Mucosa of descending colon (tissue), 3 donors: Measurements from ENCODE around the gene MAGI1. TPM values are rescaled to one million over a fixed set of nuclear protein-coding genes. Genes with fewer than 3 reads are reported as not detected.

Experiments
- ATAC-seq: fragments of 200-7000 bp; cut with Tn5 transposase; one replicate; pipeline ENCODE4 v1.9.1; 2020; ENCODE audit warnings: mild to moderate bottlenecking, moderate library complexity
- DNase-seq, 3 donors: peaks; one replicate each; pipeline ENCODE4 v3.0.0-alpha.2; 2020
- H3K36me3 ChIP-seq: fragments of 200-600 bp; one replicate; pipeline ENCODE4 v1.8.0; 2021; ENCODE audit warnings: low read depth, mild to moderate bottlenecking
- H3K4me1 ChIP-seq: fragments of 200-600 bp; one replicate; pipeline ENCODE4 v1.8.0; 2021; ENCODE audit warnings: low read depth, mild to moderate bottlenecking
- H3K4me3 ChIP-seq: fragments of 200-600 bp; one replicate; pipeline ENCODE4 v1.8.0; 2021; ENCODE audit warnings: mild to moderate bottlenecking
- H3K9me3 ChIP-seq: fragments of 200-600 bp; one replicate; pipeline ENCODE4 v1.8.0; 2021; ENCODE audit warnings: mild to moderate bottlenecking
- intact Hi-C, 2 donors: fragments of 100-400 bp; cut with DNase I in 1 of 2; cut with micrococcal nuclease in 1 of 2; formaldehyde crosslinking; loops; one replicate each; pipeline versions ENCODE4 v1.11.0 to v1.11.1; 2022; cut with DNase I, micrococcal nuclease
- total RNA-seq, 3 donors: library from RNA; stranded (reverse); fragmentation: NEBNext Ultra II Directional in 2 of 3; extraction: Animal tissue kit (Norgen Biotek cat#: 25700) in 2 of 3; gene quantifications; one replicate each; pipeline versions ENCODE4 v1.2.1 to v1.2.4, GENCODE V29; 2021 to 2023
- TF ChIP-seq, protein P1 (sequence below): fragments of 200-600 bp; IDR thresholded peaks from one replicate; pipeline ENCODE4 v1.8.0; 2022; ENCODE audit warnings: antibody characterized with exemption, mild to moderate bottlenecking
- donor health status: DM: no; HTN: no; CAD: no; lungs with moderate emphysema.
- donor health status: DM: no; HTN: no; CAD: no.
- donor health status: DM: no; HTN: yes; CAD: no.

The MAGI1 gene
- total RNA-seq, 3 donors from 2014 or later = 41.9 to 59.6 (median 45.6) TPM

DNA sequence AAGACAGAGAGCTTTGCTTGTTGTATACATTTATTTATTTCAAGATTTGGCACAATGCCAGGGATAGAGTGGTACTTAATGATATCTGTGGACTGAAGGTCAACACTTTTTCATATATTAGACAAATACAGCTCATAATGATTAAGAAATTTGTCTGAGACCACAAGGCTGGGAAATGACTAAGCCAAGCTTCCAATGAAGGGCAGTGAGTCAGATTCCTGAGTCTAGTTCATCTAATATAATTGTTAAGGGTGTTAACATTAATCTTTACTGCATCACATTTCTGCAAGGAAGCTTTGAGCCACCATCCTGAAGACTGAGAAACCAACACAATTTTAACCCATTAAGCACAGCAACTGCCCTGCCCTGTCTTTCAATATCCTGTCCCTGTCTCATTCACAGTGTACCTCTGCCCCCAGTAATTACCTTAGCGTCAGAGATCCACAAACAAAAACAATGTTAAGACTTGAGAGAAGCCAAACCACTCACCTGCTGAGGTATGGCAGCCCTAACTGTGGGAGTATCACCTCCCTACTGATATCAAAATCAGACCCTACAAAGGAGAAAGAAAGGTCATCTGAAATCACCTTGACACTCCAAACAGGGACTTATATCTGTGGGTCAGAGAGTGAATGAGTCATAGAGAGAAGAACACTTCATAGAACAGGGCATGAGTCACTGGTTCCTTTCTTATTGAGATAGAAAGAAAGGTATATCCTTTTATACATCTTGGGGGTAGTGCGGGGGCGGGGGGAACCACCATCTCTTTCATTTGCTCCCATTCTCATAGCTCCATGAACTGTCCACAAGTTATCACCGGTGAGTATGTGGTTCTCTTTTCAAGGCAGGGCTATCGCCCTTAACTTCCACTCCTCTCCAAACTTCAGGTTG is 74.7 kb downstream of the MAGI1 start:
- Histone ChIP-seq H3K4me1 (peaks cover 3% of the 10 kb centered on the region), H3K4me3 (no peak overlapping the region), H3K36me3 (no peaks in the 10 kb centered on the region), H3K9me3 (no peaks in the 10 kb centered on the region)
- intact Hi-C loops = no loop called here
- ATAC-seq = peak; percentile 89
- no peak for DNase-seq
- TF ChIP-seq, protein P1, sequence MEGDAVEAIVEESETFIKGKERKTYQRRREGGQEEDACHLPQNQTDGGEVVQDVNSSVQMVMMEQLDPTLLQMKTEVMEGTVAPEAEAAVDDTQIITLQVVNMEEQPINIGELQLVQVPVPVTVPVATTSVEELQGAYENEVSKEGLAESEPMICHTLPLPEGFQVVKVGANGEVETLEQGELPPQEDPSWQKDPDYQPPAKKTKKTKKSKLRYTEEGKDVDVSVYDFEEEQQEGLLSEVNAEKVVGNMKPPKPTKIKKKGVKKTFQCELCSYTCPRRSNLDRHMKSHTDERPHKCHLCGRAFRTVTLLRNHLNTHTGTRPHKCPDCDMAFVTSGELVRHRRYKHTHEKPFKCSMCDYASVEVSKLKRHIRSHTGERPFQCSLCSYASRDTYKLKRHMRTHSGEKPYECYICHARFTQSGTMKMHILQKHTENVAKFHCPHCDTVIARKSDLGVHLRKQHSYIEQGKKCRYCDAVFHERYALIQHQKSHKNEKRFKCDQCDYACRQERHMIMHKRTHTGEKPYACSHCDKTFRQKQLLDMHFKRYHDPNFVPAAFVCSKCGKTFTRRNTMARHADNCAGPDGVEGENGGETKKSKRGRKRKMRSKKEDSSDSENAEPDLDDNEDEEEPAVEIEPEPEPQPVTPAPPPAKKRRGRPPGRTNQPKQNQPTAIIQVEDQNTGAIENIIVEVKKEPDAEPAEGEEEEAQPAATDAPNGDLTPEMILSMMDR = no peak

DNA sequence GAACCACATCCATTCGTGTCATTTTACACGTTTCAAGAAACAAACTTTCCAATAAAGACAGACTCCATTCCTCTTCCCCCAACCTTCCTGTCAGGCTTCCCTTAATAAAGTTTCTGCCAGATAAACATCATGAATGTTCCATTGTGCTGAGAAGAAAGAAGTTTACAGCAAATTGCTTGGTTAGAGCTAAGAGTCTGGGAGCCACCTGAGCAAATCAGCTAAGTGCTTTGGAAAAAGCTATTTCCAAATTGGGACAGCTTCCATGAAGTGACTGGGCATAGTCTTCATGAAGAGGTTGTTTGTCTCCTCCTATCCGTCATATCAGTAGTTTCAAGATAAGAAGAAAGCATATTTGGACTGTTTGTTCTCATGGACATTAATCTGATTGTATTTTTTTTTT is 77.0 kb downstream of the MAGI1 start:
- DNase-seq (no peak), ATAC-seq (no peak)
- H3K4me3 ChIP-seq = no peak overlapping the region
- no peaks in the 10 kb centered on the region for H3K9me3 ChIP-seq
- H3K4me1 ChIP-seq = peaks cover 3% of the 10 kb centered on the region
- no peaks in the 10 kb centered on the region for H3K36me3 ChIP-seq
- intact Hi-C loops = no loop called here
- TF ChIP-seq, protein P1 = no peak

DNA sequence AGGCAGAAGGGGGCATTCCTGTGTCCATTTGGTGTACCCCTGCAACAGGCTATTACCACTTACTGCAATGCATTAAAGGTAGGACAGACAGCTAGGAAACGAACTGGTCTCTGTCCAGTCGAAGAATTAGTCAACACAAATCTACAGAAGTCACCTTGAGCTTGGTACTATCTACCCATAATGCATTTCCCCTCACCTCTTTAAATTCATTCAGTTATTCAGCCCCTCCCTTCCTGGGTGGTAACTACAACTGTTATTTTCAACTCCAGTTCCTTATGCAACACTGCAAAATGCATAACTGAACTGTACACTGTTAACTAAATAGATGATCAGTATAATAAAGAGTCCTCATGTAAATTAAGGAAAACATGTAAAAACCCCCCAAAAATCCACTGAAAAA is 77.6 kb downstream of the MAGI1 start:
- H3K9me3 ChIP-seq = no peaks in the 10 kb centered on the region

DNA sequence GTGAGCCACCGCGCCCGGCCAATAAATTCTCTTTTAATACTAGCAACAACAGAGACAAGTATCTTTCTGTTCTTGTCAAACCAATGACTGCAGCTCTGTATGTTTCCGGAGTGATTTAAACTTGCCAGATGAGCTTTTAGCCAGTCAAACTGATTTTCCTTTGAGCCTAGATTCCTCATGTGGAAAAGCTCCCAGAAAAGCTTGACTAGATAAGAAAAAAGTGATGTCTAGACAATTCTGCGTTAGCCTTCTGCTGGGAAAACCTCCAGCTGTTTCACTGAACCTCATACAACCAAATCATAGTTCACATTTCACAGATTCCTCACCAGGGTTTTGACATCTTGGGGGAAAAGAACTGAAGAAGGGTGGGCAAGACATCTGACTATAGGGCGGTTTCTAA is 78.6 kb downstream of the MAGI1 start:
- DNase-seq = no peak
- TF ChIP-seq, protein P1 = no peak
- Histone ChIP-seq H3K36me3 (no peaks in the 10 kb centered on the region), H3K9me3 (no peaks in the 10 kb centered on the region), H3K4me1 (peaks cover 9% of the 10 kb centered on the region), H3K4me3 (no peak overlapping the region)
- no peak for ATAC-seq
- intact Hi-C loops = no loop called here

More for the DNA sequence above, 77.6 kb downstream of the MAGI1 start:
- Histone ChIP-seq H3K4me3 (no peak overlapping the region), H3K36me3 (no peaks in the 10 kb centered on the region), H3K4me1 (peaks cover 3% of the 10 kb centered on the region)
- no peak for DNase-seq
- ATAC-seq = peak; percentile 57
- intact Hi-C loops = no loop called here
- TF ChIP-seq, protein P1 = no peak

DNA sequence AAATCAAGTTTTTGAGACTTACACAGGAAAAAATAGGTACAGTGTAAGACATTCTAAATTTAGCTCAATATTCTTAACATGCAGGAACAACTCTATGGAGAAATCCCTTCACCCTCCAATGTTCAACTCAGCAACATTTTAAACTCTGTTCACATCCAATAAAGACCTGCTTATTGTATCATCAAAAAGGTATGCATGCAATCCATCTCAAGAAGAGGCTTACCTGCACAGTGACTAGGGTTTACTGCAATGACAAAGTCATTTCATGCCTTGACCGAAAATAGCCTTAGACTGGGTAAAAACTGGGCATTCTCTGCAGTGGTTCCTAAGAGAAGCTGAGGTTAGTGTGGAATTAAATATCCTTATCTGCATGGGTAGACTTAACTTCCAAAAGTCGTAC is 80.5 kb downstream of the MAGI1 start:
- no peak overlapping the region for H3K4me3 ChIP-seq
- H3K36me3 ChIP-seq = no peaks in the 10 kb centered on the region
- no peaks in the 10 kb centered on the region for H3K9me3 ChIP-seq
- ATAC-seq = no peak
- intact Hi-C loops = no loop called here
- DNase-seq = no peak
- peaks cover 22% of the 10 kb centered on the region for H3K4me1 ChIP-seq
- TF ChIP-seq, protein P1 = no peak
